ENCODE measurements around the gene UGT1A3. TPM values are rescaled to one million over a fixed set of nuclear protein-coding genes. Genes with fewer than 3 reads are reported as not detected.

The UGT1A3 gene
- total RNA-seq, 2 experiments from 2014 or later: not detected

GRCh38 chr2:233681521-233682099 lies 47.2 kb upstream of the UGT1A3 start, which contains the start of gene UGT1A7:
Gene UGT1A7, plus strand, starts transcription at chr2:233681901. Its CDS starts 37 bp downstream, at chr2:233681938.
- H3K4me3 Mint-ChIP-seq: no peak within 1 kb of the TSS
- H3K27me3 Mint-ChIP-seq: peaks cover 31% of the 10 kb centered on the region
- intact Hi-C loops (cut with DNase I, micrococcal nuclease): no loop called here
- TF ChIP-seq CTCF (IDR thresholded peaks at IDR 0.05): no peak
- POLR2A ChIA-PET: no interaction called here
- Histone ChIP-seq H3K4me1 (ENCODE audit: insufficient read depth, low read length) (no peaks in the 10 kb centered on the region), H3K27me3 (ENCODE audit: control insufficient read depth in 1 of 2, insufficient read depth in 2 of 2, low read length in 2 of 2) (peaks cover 0 to 2% of the 10 kb centered on the region in 2 experiments), H3K4me3 (ENCODE audit: low read length) (no peak within 1 kb of the TSS), H3K27ac (ENCODE audit: low read depth in 1 of 2, low read length in 2 of 2) (no peak within 1 kb of the TSS), H3K36me3 (ENCODE audit: insufficient read depth, low read length) (no peaks in the 10 kb centered on the region), H3K9me3 (ENCODE audit: control insufficient read depth in 1 of 2, insufficient read depth in 1 of 2, low read length in 2 of 2) (no peaks in the 10 kb centered on the region)
- no peak within 1 kb of the TSS for H3K27ac Mint-ChIP-seq
- DNase-seq (no peak), ATAC-seq (ENCODE audit: poor library complexity) (no peak)
- no peaks in the 10 kb centered on the region for H3K36me3 Mint-ChIP-seq (ENCODE audit: low read depth)
- CTCF ChIA-PET: no interaction called here
- no peaks in the 10 kb centered on the region for H3K9me3 Mint-ChIP-seq
- no peaks in the 10 kb centered on the region for H3K4me1 Mint-ChIP-seq (ENCODE audit: low read depth)

DNA sequence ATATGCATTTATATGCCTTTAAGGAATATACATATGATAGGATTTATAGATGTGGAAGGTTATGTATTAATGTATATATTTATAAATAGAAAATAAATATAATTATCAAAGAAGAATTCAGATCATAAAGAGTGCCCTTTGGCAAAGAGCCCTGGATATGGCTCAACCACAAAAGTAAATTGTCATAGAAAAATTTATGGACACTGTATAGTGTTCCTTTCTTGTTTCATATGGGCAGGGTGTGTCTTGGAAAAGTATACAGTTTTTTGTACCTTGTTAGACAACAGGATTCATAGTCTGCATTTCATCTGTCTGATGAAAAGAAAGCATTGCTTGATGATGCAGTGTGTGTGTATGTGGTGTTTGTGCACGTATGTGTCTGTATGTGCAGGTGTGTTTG lies 44.2 kb upstream of the UGT1A3 start:
- H3K27me3 Mint-ChIP-seq: peaks cover 15% of the 10 kb centered on the region
- no peaks in the 10 kb centered on the region for H3K36me3 Mint-ChIP-seq (ENCODE audit: low read depth)
- H3K4me3 Mint-ChIP-seq: no peak overlapping the region
- Histone ChIP-seq H3K36me3 (ENCODE audit: insufficient read depth, low read length) (no peaks in the 10 kb centered on the region), H3K9me3 (ENCODE audit: control insufficient read depth in 1 of 2, insufficient read depth in 1 of 2, low read length in 2 of 2) (no peaks in the 10 kb centered on the region), H3K4me3 (ENCODE audit: low read length) (no peak overlapping the region), H3K4me1 (ENCODE audit: insufficient read depth, low read length) (no peaks in the 10 kb centered on the region), H3K27ac (ENCODE audit: low read depth in 1 of 2, low read length in 2 of 2) (no peak overlapping the region), H3K27me3 (ENCODE audit: control insufficient read depth in 1 of 2, insufficient read depth in 2 of 2, low read length in 2 of 2) (peaks cover 0 to 7% of the 10 kb centered on the region in 2 experiments)
- TF ChIP-seq CTCF (IDR thresholded peaks at IDR 0.05): no peak
- no peak overlapping the region for H3K27ac Mint-ChIP-seq
- H3K9me3 Mint-ChIP-seq: no peaks in the 10 kb centered on the region
- ATAC-seq (ENCODE audit: poor library complexity) (no peak), DNase-seq (no peak)
- ChIA-PET CTCF (no interaction called here), POLR2A (no interaction called here)
- no peaks in the 10 kb centered on the region for H3K4me1 Mint-ChIP-seq (ENCODE audit: low read depth)
- intact Hi-C loops (cut with DNase I, micrococcal nuclease): no loop called here

GRCh38 chr2:233686928-233687327 lies 41.9 kb upstream of the UGT1A3 start:
- Histone ChIP-seq H3K27ac (ENCODE audit: low read depth in 1 of 2, low read length in 2 of 2) (no peak overlapping the region), H3K4me1 (ENCODE audit: insufficient read depth, low read length) (no peaks in the 10 kb centered on the region), H3K36me3 (ENCODE audit: insufficient read depth, low read length) (no peaks in the 10 kb centered on the region), H3K27me3 (ENCODE audit: control insufficient read depth in 1 of 2, insufficient read depth in 2 of 2, low read length in 2 of 2) (peaks cover under 1 to 7% of the 10 kb centered on the region in 2 experiments), H3K4me3 (ENCODE audit: low read length) (no peak overlapping the region), H3K9me3 (ENCODE audit: control insufficient read depth in 1 of 2, insufficient read depth in 1 of 2, low read length in 2 of 2) (peaks cover 0 to 4% of the 10 kb centered on the region in 2 experiments)
- DNase-seq: no peak
- peaks cover 11% of the 10 kb centered on the region for H3K27me3 Mint-ChIP-seq
- H3K4me3 Mint-ChIP-seq: no peak overlapping the region
- intact Hi-C loops (cut with DNase I, micrococcal nuclease): no loop called here
- H3K27ac Mint-ChIP-seq: no peak overlapping the region
- H3K36me3 Mint-ChIP-seq (ENCODE audit: low read depth): no peaks in the 10 kb centered on the region
- no peaks in the 10 kb centered on the region for H3K4me1 Mint-ChIP-seq (ENCODE audit: low read depth)
- CTCF ChIA-PET: no interaction called here
- ATAC-seq (ENCODE audit: poor library complexity): no peak
- H3K9me3 Mint-ChIP-seq: no peaks in the 10 kb centered on the region
- POLR2A ChIA-PET: no interaction called here
- TF ChIP-seq CTCF (IDR thresholded peaks at IDR 0.05): no peak
